PC-3 (cell line): ENCODE measurements around the gene TMEM243. TPM values are rescaled to one million over a fixed set of nuclear protein-coding genes. Genes with fewer than 3 reads are reported as not detected.

ENCODE experiments used
- ATAC-seq: fragments of 200-7000 bp; cut with Tn5 transposase; 2 replicates; pipeline ENCODE4 v1.9.1; 2020; ENCODE audit warnings: mild to moderate bottlenecking, moderate library complexity
- BruUV-seq: library from RNA; stranded (reverse); fragments of 400-500 nt; replicated peaks from 2 replicates; lab custom pipeline; 2021; lab: Mats Ljungman, UMichigan
- CTCF ChIA-PET: fragments of 300-600 bp; sonication (Branson Sonifier 250); formaldehyde crosslinking; loops from one replicate; lab custom pipeline; 2022; ENCODE audit warnings: antibody characterized with exemption; lab: Charles Lee
- POLR2A ChIA-PET: fragments of 300-600 bp; sonication (Branson Sonifier 250); formaldehyde crosslinking; loops from one replicate; lab custom pipeline; 2022; ENCODE audit warnings: antibody characterized with exemption; ENCODE audit not compliant: unreplicated experiment; lab: Charles Lee
- DNase-seq: peaks from one replicate; pipeline ENCODE4 v3.0.0-alpha.2; 2015
- H2AFZ ChIP-seq: fragments of 300-600 bp; sonication (generic); 2 replicates; pipeline ENCODE4 v1.6.0; 2016; ENCODE audit warnings: antibody characterized with exemption, low read length
- H3F3A ChIP-seq: fragments of 300-600 bp; sonication (generic); one replicate; pipeline ENCODE4 v1.6.0; 2017; ENCODE audit warnings: antibody characterized with exemption, low read length, control low read depth, mild to moderate bottlenecking; ENCODE audit not compliant: unreplicated experiment
- H3K27ac ChIP-seq: fragments of 300-600 bp; sonication (generic); 2 replicates; pipeline ENCODE4 v1.5.1; 2016; ENCODE audit warnings: mild to moderate bottlenecking, low read length
- H3K27me3 ChIP-seq: fragments of 300-600 bp; sonication (generic); 2 replicates; pipeline ENCODE4 v1.6.1; 2016; ENCODE audit warnings: low read length, mixed read lengths
- H3K36me3 ChIP-seq: fragments of 300-600 bp; sonication (generic); 2 replicates; pipeline ENCODE4 v1.6.1; 2016; ENCODE audit warnings: low read depth, mixed run types, low read length, mixed read lengths
- H3K4me1 ChIP-seq: fragments of 300-600 bp; sonication (generic); 2 replicates; pipeline ENCODE4 v1.5.1; 2016; ENCODE audit warnings: low read length; ENCODE audit not compliant: insufficient read depth
- H3K4me2 ChIP-seq: fragments of 300-600 bp; sonication (generic); 2 replicates; pipeline ENCODE4 v1.6.0; 2016; ENCODE audit warnings: low read length
- H3K4me3 ChIP-seq: fragments of 300-600 bp; sonication (generic); 2 replicates; pipeline ENCODE4 v1.5.1; 2016; ENCODE audit warnings: mild to moderate bottlenecking, low read length, mixed read lengths
- H3K79me2 ChIP-seq: fragments of 300-600 bp; sonication (generic); 2 replicates; pipeline ENCODE4 v1.6.1; 2017; ENCODE audit warnings: low read length, mixed read lengths
- H3K9ac ChIP-seq: fragments of 300-600 bp; sonication (generic); 2 replicates; pipeline ENCODE4 v1.6.0; 2016; ENCODE audit warnings: mild to moderate bottlenecking, low read length
- H3K9me2 ChIP-seq: fragments of 300-600 bp; sonication (generic); replicated peaks from 2 replicates; pipeline ENCODE4 v1.6.1; 2016; ENCODE audit warnings: mixed run types, low read length, mixed read lengths
- H3K9me3 ChIP-seq: fragments of 300-600 bp; sonication (generic); 2 replicates; pipeline ENCODE4 v1.6.1; 2016; ENCODE audit warnings: low read length, mixed read lengths
- H4K20me1 ChIP-seq: fragments of 300-600 bp; sonication (generic); 2 replicates; pipeline ENCODE4 v1.6.1; 2016; ENCODE audit warnings: low read length, mixed read lengths
- EZH2 ChIP-seq: fragments of 300-600 bp; sonication (generic); IDR thresholded peaks from one replicate; pipeline ENCODE4 v1.6.1; 2017; ENCODE audit warnings: antibody characterized with exemption, mild to moderate bottlenecking, low read length; ENCODE audit not compliant: unreplicated experiment
- EZH2phosphoT487 ChIP-seq: fragments of 300-600 bp; sonication (generic); IDR thresholded peaks from 2 replicates; pipeline ENCODE4 v1.6.1; 2018; ENCODE audit warnings: mild to moderate bottlenecking, antibody characterized with exemption, low read length, borderline replicate concordance
- intact Hi-C: fragments of 100-400 bp; cut with micrococcal nuclease; formaldehyde crosslinking; loops from 2 replicates; pipeline ENCODE4 v1.9.0; 2023
- total RNA-seq: library from RNA; depleted of rRNA; stranded (reverse); fragments of >200 nt; gene quantifications from 2 replicates; pipeline ENCODE4 v1.2.3, GENCODE V29; 2014
- TF ChIP-seq, protein P1 (sequence below): fragments of 300-600 bp; sonication (generic); conservative IDR thresholded peaks from 2 replicates; pipeline ENCODE4 v1.5.1; 2017; ENCODE audit warnings: antibody characterized with exemption, low read depth, mild to moderate bottlenecking, low read length

The TMEM243 gene
- total RNA-seq, 1 experiment from 2014 or later = 16.6 TPM

DNA sequence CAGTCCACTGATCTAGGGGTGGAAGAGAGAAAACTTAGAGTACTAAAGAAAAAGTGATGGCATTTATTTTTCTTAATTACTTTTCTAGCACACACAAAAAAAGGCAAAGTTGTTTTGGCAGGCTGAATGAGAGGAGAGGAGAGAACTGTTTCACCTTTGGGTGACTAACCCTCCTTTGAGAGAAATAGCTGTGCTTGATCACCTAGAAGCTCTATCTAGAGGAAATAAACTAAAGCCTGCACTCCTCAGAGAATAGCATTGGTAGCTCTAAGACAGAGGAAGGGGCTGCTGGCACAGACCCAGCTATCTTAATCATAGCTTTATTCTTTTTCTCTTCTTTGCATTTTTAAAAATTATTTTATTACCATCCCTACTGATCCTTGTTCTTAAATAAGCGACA is 6.3 kb downstream of the TMEM243 start:
- Histone ChIP-seq H3K9ac (no peak overlapping the region), H3K36me3 (no peaks in the 10 kb centered on the region), H3K4me1 (peaks cover under 1% of the 10 kb centered on the region; the same call in 1 of the 2 replicates), H3K27me3 (no peaks in the 10 kb centered on the region), H2AFZ (no peak overlapping the region), H3K27ac (no peak overlapping the region), H3K9me3 (no peaks in the 10 kb centered on the region), H3K9me2 (no peaks in the 10 kb centered on the region), H3F3A (no peaks in the 10 kb centered on the region), H3K79me2 (peaks cover 17% of the 10 kb centered on the region), H3K4me3 (no peak overlapping the region), H4K20me1 (no peaks in the 10 kb centered on the region), H3K4me2 (no peak overlapping the region)
- POLR2A ChIA-PET = interaction anchor here (0.7 kb wide), 1 partner anchor 1502 kb away, joined by 7 read pairs; no protein-coding TSS in a partner anchor
- CTCF ChIA-PET = no interaction called here
- ATAC-seq (no peak), DNase-seq (no peak)
- TF ChIP-seq EZH2phosphoT487 (no peak), EZH2 (no peak)
- TF ChIP-seq, protein P1, sequence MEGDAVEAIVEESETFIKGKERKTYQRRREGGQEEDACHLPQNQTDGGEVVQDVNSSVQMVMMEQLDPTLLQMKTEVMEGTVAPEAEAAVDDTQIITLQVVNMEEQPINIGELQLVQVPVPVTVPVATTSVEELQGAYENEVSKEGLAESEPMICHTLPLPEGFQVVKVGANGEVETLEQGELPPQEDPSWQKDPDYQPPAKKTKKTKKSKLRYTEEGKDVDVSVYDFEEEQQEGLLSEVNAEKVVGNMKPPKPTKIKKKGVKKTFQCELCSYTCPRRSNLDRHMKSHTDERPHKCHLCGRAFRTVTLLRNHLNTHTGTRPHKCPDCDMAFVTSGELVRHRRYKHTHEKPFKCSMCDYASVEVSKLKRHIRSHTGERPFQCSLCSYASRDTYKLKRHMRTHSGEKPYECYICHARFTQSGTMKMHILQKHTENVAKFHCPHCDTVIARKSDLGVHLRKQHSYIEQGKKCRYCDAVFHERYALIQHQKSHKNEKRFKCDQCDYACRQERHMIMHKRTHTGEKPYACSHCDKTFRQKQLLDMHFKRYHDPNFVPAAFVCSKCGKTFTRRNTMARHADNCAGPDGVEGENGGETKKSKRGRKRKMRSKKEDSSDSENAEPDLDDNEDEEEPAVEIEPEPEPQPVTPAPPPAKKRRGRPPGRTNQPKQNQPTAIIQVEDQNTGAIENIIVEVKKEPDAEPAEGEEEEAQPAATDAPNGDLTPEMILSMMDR = no peak
- BruUV-seq = no TSS peak
- intact Hi-C loops = loop anchor here (10.0 kb wide), 1 partner anchor 662 kb away; the partner anchor contains the start of genes DBF4 and SLC25A40

DNA sequence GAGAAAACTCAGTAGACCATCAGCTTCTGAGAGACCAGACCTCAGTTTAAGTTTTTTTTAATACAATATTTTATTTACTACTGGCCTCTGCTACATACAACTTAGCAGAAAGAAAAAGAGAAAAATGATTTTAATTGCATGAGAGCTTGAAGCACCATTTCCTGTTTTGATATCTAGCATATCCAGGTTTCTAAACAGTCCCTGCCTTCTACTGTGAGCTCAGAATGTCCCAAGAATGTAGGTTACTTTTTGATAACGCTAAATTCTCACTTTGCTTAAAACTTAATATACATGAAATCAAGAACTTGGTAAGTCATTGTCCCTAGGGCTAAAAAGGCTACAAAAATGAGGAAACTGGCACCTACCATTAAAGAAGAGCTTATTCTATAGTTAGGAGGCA is 7.0 kb downstream of the TMEM243 start:
- no peak overlapping the region for H3K9ac ChIP-seq
- no peaks in the 10 kb centered on the region for H3K4me1 ChIP-seq
- no peaks in the 10 kb centered on the region for H4K20me1 ChIP-seq
- BruUV-seq = no TSS peak
- ChIA-PET CTCF (no interaction called here), POLR2A (no interaction called here)
- no peaks in the 10 kb centered on the region for H3K9me2 ChIP-seq
- H3K27ac ChIP-seq = no peak overlapping the region
- intact Hi-C loops = loop anchor here (10.0 kb wide), 1 partner anchor 662 kb away; the partner anchor contains the start of genes DBF4 and SLC25A40
- no peak for DNase-seq
- peaks cover 11% of the 10 kb centered on the region; the same call in 1 of the 2 replicates for H3K79me2 ChIP-seq
- TF ChIP-seq, protein P1 = no peak
- no peak for TF ChIP-seq EZH2
- TF ChIP-seq EZH2phosphoT487 = no peak
- H3K4me2 ChIP-seq = no peak overlapping the region
- ATAC-seq = no peak
- no peaks in the 10 kb centered on the region for H3F3A ChIP-seq
- H3K9me3 ChIP-seq = no peaks in the 10 kb centered on the region
- H3K4me3 ChIP-seq = no peak overlapping the region
- H3K36me3 ChIP-seq = no peaks in the 10 kb centered on the region
- H3K27me3 ChIP-seq = no peaks in the 10 kb centered on the region
- no peak overlapping the region for H2AFZ ChIP-seq

DNA sequence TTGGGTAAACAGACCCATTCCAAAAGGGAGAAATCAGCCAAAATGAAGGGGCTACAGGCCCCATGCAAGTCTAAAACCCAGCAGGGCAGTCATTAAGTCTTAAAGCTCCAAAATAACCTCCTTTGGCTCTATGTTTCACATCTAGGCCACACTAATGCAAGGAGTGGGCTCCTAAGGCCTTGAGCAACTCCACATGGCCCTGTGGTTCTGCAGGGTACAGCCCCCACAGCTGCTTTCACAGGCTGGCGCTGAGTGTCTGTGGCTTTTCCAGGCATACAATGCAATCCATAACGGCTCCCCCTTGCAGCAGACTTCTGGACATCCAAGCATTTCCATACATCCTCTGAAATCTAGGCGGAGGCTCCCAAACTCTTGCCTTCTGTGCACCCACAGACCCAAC is 9.0 kb downstream of the TMEM243 start:
- peaks cover 11% of the 10 kb centered on the region; the same call in 1 of the 2 replicates for H3K79me2 ChIP-seq
- no TSS peak for BruUV-seq
- ChIA-PET CTCF (no interaction called here), POLR2A (no interaction called here)
- no peaks in the 10 kb centered on the region for H4K20me1 ChIP-seq
- H3K27me3 ChIP-seq = no peaks in the 10 kb centered on the region
- peaks cover 4% of the 10 kb centered on the region; the same call in 1 of the 2 replicates for H3K4me1 ChIP-seq
- H3K36me3 ChIP-seq = peaks cover 2% of the 10 kb centered on the region
- no peak overlapping the region for H3K4me2 ChIP-seq
- no peak overlapping the region for H2AFZ ChIP-seq
- intact Hi-C loops = loop anchor here (10.0 kb wide), 1 partner anchor 664 kb away; the partner anchor contains the start of genes DBF4 and SLC25A40
- no peak overlapping the region for H3K4me3 ChIP-seq
- no peaks in the 10 kb centered on the region for H3K9me2 ChIP-seq
- H3K9ac ChIP-seq = no peak overlapping the region
- peaks cover 3% of the 10 kb centered on the region for H3F3A ChIP-seq
- no peak for DNase-seq
- TF ChIP-seq EZH2 = no peak
- TF ChIP-seq EZH2phosphoT487 = no peak
- TF ChIP-seq, protein P1 = no peak
- no peak for ATAC-seq
- H3K9me3 ChIP-seq = no peaks in the 10 kb centered on the region
- H3K27ac ChIP-seq = no peak overlapping the region
